HepG2 (cell line): ENCODE data around the gene MARCHF5. TPM values are rescaled to one million over a fixed set of nuclear protein-coding genes. Genes with fewer than 3 reads are reported as not detected.

Experiments
- ARNTL ChIP-seq: sonication (generic); formaldehyde crosslinking; IDR thresholded peaks from 2 replicates; pipeline ENCODE4 v1.4.0; 2020; ENCODE audit warnings: mild to moderate bottlenecking, missing genetic modification reagents
- CCDC6 ChIP-seq: sonication (generic); formaldehyde crosslinking; IDR thresholded peaks from 2 replicates; pipeline ENCODE4 v1.8.1; 2022; ENCODE audit warnings: mild to moderate bottlenecking, missing genetic modification reagents, moderate library complexity
- CREB3 ChIP-seq: sonication (generic); formaldehyde crosslinking; IDR thresholded peaks from 2 replicates; pipeline ENCODE4 v1.5.0; 2020; ENCODE audit warnings: missing genetic modification reagents
- FOXJ3 ChIP-seq: sonication (generic); formaldehyde crosslinking; IDR thresholded peaks from 2 replicates; pipeline ENCODE4 v1.4.0; 2020; ENCODE audit warnings: missing genetic modification reagents, mild to moderate bottlenecking, borderline replicate concordance
- HNF4G ChIP-seq, 2 experiments: sonication (generic) in 1 of 2; formaldehyde crosslinking in 1 of 2; IDR thresholded peaks; 2 replicates each; pipeline versions ENCODE4 v1.4.0 to v1.6.1; 2011 to 2020; ENCODE audit warnings: borderline replicate concordance in 2 of 2, low read depth in 2 of 2, mild to moderate bottlenecking in 2 of 2, low read length in 1 of 2, missing genetic modification reagents in 1 of 2, moderate library complexity in 1 of 2
- MED8 ChIP-seq: sonication (generic); formaldehyde crosslinking; IDR thresholded peaks from 2 replicates; pipeline ENCODE4 v1.8.1; 2023; ENCODE audit warnings: mild to moderate bottlenecking, missing genetic modification reagents; ENCODE audit not compliant: insufficient replicate concordance
- MTF2 ChIP-seq: sonication (generic); formaldehyde crosslinking; IDR thresholded peaks from 2 replicates; pipeline ENCODE4 v1.5.0; 2020; ENCODE audit warnings: missing genetic modification reagents, borderline replicate concordance
- NFKB2 ChIP-seq: sonication (generic); formaldehyde crosslinking; IDR thresholded peaks from 2 replicates; pipeline ENCODE4 v1.4.0; 2020; ENCODE audit warnings: missing genetic modification reagents, borderline replicate concordance
- SUZ12 ChIP-seq: fragments of 150-350 bp; IDR thresholded peaks from 2 replicates; pipeline ENCODE4 v1.6.1; 2014; ENCODE audit warnings: low read depth, low read length
- TBX2 ChIP-seq: sonication (generic); formaldehyde crosslinking; IDR thresholded peaks from 2 replicates; pipeline ENCODE4 v1.5.0; 2020; ENCODE audit warnings: missing genetic modification reagents, mild to moderate bottlenecking, borderline replicate concordance
- ZNF180 ChIP-seq: sonication (generic); formaldehyde crosslinking; IDR thresholded peaks from 2 replicates; pipeline ENCODE4 v1.4.0; 2020; ENCODE audit warnings: low read depth, missing genetic modification reagents, borderline replicate concordance
- ZNF432 ChIP-seq: sonication (generic); formaldehyde crosslinking; IDR thresholded peaks from 2 replicates; pipeline ENCODE4 v1.5.0; 2020; ENCODE audit warnings: missing genetic modification reagents, mild to moderate bottlenecking, borderline replicate concordance
- ZNF547 ChIP-seq: sonication (generic); formaldehyde crosslinking; IDR thresholded peaks from 2 replicates; pipeline ENCODE4 v1.5.1; 2020; ENCODE audit warnings: mild to moderate bottlenecking, missing genetic modification reagents
- ZNF678 ChIP-seq: sonication (generic); formaldehyde crosslinking; IDR thresholded peaks from 2 replicates; pipeline ENCODE4 v1.4.0; 2020; ENCODE audit warnings: mild to moderate bottlenecking, missing genetic modification reagents
- ZNF691 ChIP-seq: sonication (generic); formaldehyde crosslinking; IDR thresholded peaks from 2 replicates; pipeline ENCODE4 v1.4.0; 2020; ENCODE audit warnings: missing genetic modification reagents, low read depth, mild to moderate bottlenecking, borderline replicate concordance
- polyA plus RNA-seq, 8 experiments: library from polyadenylated mRNA; depleted of rRNA in 3 of 8; stranded (reverse) in 7 of 8; unstranded in 1 of 8; fragments of >200 nt; fragmentation: Illumina TruSeq in 4 of 8; extraction: Trizol in 4 of 8; gene quantifications; 2 replicates each; pipeline versions ENCODE4 v1.2.1 to v1.2.3, GENCODE V29; 2011 to 2016; ENCODE audit warnings: low read depth in 4 of 8, missing spikeins in 1 of 8, mixed read lengths in 1 of 8; ENCODE audit not compliant: insufficient read depth in 1 of 8
- total RNA-seq, 5 experiments: library from RNA; depleted of rRNA; stranded (reverse); fragments of >200 nt; fragmentation: Illumina TruSeq; extraction: Trizol; gene quantifications; 2 replicates each; pipeline ENCODE4 v1.2.3, GENCODE V29; 2016; ENCODE audit warnings: low read depth in 1 of 5
- TF ChIP-seq, protein P1 (sequence below): sonication (generic); formaldehyde crosslinking; IDR thresholded peaks from 2 replicates; pipeline ENCODE4 v1.4.0; 2020; ENCODE audit warnings: missing genetic modification reagents, borderline replicate concordance
- TF ChIP-seq, protein P2 (sequence below): sonication (generic); formaldehyde crosslinking; IDR thresholded peaks from 2 replicates; pipeline ENCODE4 v1.8.1; 2023; ENCODE audit warnings: mild to moderate bottlenecking, moderate library complexity, missing genetic modification reagents
- TF ChIP-seq, protein P3 (sequence below): sonication (generic); formaldehyde crosslinking; IDR thresholded peaks from 2 replicates; pipeline ENCODE4 v1.4.0; 2020; ENCODE audit warnings: missing genetic modification reagents
- TF ChIP-seq, protein P4 (sequence below): sonication (generic); formaldehyde crosslinking; IDR thresholded peaks from 2 replicates; pipeline ENCODE4 v1.4.0; 2020; ENCODE audit warnings: missing genetic modification reagents; ENCODE audit errors: not compliant biosample characterization

MARCHF5 gene
- total and polyA plus RNA-seq, 2 of the 13 experiments (the other 11 are each of a cell fraction or from before 2014, with no cell fraction given): 19.4 to 21.0 TPM

- TF ChIP-seq ZNF432: no peak
- no peak for TF ChIP-seq FOXJ3
- TF ChIP-seq MED8: peak; percentile 77
- no peak for TF ChIP-seq HNF4G (IDR thresholded peaks at IDR 0.05; ENCODE audit: borderline replicate concordance, low read depth, low read length)
- no peak for TF ChIP-seq HNF4G (CRISPR knock-in tag; IDR thresholded peaks at IDR 0.05; ENCODE audit: borderline replicate concordance, low read depth)
- peak; percentile 87; the same call in 1 of the 2 replicates for TF ChIP-seq NFKB2 (CRISPR knock-in tag)
- TF ChIP-seq, protein P1, sequence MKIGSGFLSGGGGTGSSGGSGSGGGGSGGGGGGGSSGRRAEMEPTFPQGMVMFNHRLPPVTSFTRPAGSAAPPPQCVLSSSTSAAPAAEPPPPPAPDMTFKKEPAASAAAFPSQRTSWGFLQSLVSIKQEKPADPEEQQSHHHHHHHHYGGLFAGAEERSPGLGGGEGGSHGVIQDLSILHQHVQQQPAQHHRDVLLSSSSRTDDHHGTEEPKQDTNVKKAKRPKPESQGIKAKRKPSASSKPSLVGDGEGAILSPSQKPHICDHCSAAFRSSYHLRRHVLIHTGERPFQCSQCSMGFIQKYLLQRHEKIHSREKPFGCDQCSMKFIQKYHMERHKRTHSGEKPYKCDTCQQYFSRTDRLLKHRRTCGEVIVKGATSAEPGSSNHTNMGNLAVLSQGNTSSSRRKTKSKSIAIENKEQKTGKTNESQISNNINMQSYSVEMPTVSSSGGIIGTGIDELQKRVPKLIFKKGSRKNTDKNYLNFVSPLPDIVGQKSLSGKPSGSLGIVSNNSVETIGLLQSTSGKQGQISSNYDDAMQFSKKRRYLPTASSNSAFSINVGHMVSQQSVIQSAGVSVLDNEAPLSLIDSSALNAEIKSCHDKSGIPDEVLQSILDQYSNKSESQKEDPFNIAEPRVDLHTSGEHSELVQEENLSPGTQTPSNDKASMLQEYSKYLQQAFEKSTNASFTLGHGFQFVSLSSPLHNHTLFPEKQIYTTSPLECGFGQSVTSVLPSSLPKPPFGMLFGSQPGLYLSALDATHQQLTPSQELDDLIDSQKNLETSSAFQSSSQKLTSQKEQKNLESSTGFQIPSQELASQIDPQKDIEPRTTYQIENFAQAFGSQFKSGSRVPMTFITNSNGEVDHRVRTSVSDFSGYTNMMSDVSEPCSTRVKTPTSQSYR (CRISPR knock-in tag): no peak
- peak; percentile 67; the same call in 1 of the 2 replicates for TF ChIP-seq ZNF691
- peak; percentile 75 for TF ChIP-seq SUZ12
- TF ChIP-seq, protein P2, sequence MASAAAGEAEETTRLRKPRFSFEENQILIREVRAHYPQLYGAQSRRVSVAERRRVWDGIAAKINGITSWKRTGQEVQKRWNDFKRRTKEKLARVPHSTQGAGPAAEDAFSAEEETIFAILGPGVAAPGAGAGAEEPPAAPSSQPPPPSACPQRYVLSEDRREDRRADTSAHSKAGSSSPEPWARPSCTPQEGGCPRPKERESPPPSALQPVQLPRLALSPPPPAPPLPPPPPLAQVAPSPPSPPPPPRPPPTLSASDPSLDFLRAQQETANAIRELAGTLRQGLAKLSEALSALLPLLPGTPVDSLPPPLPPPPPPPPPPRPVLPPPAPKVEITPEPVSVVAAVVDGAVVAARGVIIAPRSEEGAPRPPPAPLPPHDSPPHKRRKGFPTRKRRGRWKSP: no peak; the same call in 1 of the 2 replicates
- peak; percentile 88 for TF ChIP-seq ZNF678 (CRISPR knock-in tag)
- TF ChIP-seq, protein P3, sequence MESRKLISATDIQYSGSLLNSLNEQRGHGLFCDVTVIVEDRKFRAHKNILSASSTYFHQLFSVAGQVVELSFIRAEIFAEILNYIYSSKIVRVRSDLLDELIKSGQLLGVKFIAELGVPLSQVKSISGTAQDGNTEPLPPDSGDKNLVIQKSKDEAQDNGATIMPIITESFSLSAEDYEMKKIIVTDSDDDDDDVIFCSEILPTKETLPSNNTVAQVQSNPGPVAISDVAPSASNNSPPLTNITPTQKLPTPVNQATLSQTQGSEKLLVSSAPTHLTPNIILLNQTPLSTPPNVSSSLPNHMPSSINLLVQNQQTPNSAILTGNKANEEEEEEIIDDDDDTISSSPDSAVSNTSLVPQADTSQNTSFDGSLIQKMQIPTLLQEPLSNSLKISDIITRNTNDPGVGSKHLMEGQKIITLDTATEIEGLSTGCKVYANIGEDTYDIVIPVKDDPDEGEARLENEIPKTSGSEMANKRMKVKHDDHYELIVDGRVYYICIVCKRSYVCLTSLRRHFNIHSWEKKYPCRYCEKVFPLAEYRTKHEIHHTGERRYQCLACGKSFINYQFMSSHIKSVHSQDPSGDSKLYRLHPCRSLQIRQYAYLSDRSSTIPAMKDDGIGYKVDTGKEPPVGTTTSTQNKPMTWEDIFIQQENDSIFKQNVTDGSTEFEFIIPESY: no peak
- TF ChIP-seq, protein P4, sequence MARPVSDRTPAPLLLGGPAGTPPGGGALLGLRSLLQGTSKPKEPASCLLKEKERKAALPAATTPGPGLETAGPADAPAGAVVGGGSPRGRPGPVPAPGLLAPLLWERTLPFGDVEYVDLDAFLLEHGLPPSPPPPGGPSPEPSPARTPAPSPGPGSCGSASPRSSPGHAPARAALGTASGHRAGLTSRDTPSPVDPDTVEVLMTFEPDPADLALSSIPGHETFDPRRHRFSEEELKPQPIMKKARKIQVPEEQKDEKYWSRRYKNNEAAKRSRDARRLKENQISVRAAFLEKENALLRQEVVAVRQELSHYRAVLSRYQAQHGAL (CRISPR knock-in tag): no peak
- peak; percentile 84 for TF ChIP-seq TBX2
- no peak for TF ChIP-seq ZNF180 (CRISPR knock-in tag)
- peak; percentile 65 for TF ChIP-seq ARNTL (CRISPR knock-in tag)
- no peak for TF ChIP-seq CREB3 (CRISPR knock-in tag)
- peak; percentile 94 for TF ChIP-seq ZNF547 (CRISPR knock-in tag)
- TF ChIP-seq MTF2 (CRISPR knock-in tag): 0 out of 2 replicates have a peak, but pooled peaks have one; percentile 31
- TF ChIP-seq CCDC6 (CRISPR knock-in tag): peak; percentile 86
Measured at GRCh38 chr10:92290837-92291615, at the start of gene MARCHF5, which contains the start of gene CPEB3 (continued).
